Endometrial microvascular endothelial cells (primary cell): Measurements from ENCODE around the gene QRFP. TPM values are rescaled to one million over a fixed set of nuclear protein-coding genes. Genes with fewer than 3 reads are reported as not detected.
"Not testable (repeated sequence)": the region's sequence is repeated elsewhere in the genome, so short reads cannot be mapped to it uniquely, and the experiment has no call there.

Experiments
- in situ Hi-C: cut with HindIII; loops from 2 replicates; pipeline ENCODE4 v1.10.0; 2017; ENCODE audit warnings: low sequenced_read_pairs, low pct_unique_long_range_greater_than_20kb; ENCODE audit errors: inconsistent ontology term
- total RNA-seq: library from RNA; depleted of rRNA; stranded (reverse); fragments of >200 nt; gene quantifications from one replicate; pipeline ENCODE4 v1.2.3, GENCODE V29; 2015; ENCODE audit errors: inconsistent ontology term

The QRFP gene
- total RNA-seq, 1 donor from 2014 or later: not detected

GRCh38 chr9:130864541-130864940 lies 32.1 kb downstream of the QRFP start:
- in situ Hi-C loops: no loop called here

GRCh38 chr9:130862747-130863146 lies 33.9 kb downstream of the QRFP start:
- in situ Hi-C loops: no loop called here

- in situ Hi-C loops: no loop called here
These were observed 34.4 kb downstream of the QRFP start for GRCh38 chr9:130862217-130862616.

GRCh38 chr9:130861372-130862180 lies 35.0 kb downstream of the QRFP start:
- in situ Hi-C loops: no loop called here

- in situ Hi-C loops: no loop called here
These were observed 35.9 kb downstream of the QRFP start for GRCh38 chr9:130860458-130861316.

- in situ Hi-C loops: loop anchor here (10.0 kb wide), 1 partner anchor 144 kb away; no protein-coding TSS in a partner anchor
These were observed 37.6 kb downstream of the QRFP start for GRCh38 chr9:130858739-130859705.

GRCh38 chr9:130857864-130858738 lies 38.5 kb downstream of the QRFP start:
- in situ Hi-C loops: loop anchor here (10.0 kb wide), 1 partner anchor 143 kb away; no protein-coding TSS in a partner anchor

GRCh38 chr9:130856474-130856873 lies 40.1 kb downstream of the QRFP start:
- in situ Hi-C loops: loop anchor here (10.0 kb wide), 1 partner anchor 142 kb away; no protein-coding TSS in a partner anchor

- in situ Hi-C loops: loop anchor here (10.0 kb wide), 1 partner anchor 140 kb away; no protein-coding TSS in a partner anchor
These were observed 41.8 kb downstream of the QRFP start for GRCh38 chr9:130854835-130855234.

- in situ Hi-C loops: loop anchor here (10.0 kb wide), 1 partner anchor 139 kb away; no protein-coding TSS in a partner anchor
These were observed 42.5 kb downstream of the QRFP start for GRCh38 chr9:130854092-130854491.

GRCh38 chr9:130852801-130853200 lies 43.8 kb downstream of the QRFP start:
- in situ Hi-C loops: loop anchor here (10.0 kb wide), 1 partner anchor 138 kb away; no protein-coding TSS in a partner anchor

- in situ Hi-C loops: no loop called here
These were observed 47.3 kb downstream of the QRFP start for GRCh38 chr9:130849356-130849755.

- in situ Hi-C loops: not testable (repeated sequence)
These were observed 48.1 kb downstream of the QRFP start for GRCh38 chr9:130848514-130848913.

GRCh38 chr9:130847306-130848217 lies 49.0 kb downstream of the QRFP start:
- in situ Hi-C loops: no loop called here

- in situ Hi-C loops: no loop called here
These were observed 49.9 kb downstream of the QRFP start for GRCh38 chr9:130846487-130847305.
